ENCODE results near the gene TSPAN10.
A peak's percentile ranks its signal among the peaks of the same experiment; 100 is the strongest.
"Not testable (repeated sequence)": the region's sequence is repeated elsewhere in the genome, so short reads cannot be mapped to it uniquely, and the experiment has no call there.

TSPAN10 gene

DNA sequence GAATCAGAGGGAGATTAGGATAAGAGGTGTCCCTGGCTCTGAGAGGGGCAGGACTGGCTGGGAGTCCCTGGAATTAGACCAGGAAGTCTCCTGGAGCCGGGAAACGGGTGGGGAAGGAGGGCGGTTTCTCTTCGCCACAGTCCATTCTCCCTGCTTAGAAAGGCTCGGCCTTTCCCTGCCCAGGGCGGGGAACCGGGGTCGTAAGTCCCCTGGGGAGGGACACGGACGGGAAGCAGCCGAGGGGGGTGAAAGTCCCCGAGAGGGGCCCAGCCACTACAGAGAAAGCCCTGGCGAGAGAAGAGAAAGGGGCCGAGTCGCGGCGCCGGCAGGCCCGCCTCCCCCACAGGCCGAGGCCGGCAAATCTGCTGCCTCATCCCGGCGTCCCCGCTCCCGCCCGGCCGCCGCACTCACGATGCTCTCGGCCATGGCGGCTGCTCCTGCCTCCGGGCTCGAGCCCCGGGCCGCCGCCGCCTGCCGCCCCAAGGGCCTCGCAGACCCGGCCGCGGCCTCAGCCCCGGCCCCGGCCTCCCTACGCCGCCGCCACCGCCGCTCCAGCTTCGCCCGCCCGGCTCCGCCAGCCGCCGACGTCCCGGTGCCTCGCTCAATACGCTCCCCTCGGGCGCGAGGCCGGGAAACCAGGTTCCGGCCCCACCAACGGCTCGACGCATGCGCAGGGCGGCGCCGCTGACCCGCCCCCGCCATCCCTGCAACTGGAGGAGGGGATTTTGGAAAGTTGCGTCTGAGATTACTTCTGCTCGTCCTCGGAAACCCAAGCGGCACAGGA lies at the start of gene TSPAN10, which contains the start of gene NPLOC4:
Gene TSPAN10 (plus strand): TSS at position 692 of the 784 bp plus-strand sequence. CDS start 5,217 bp downstream, outside the sequence.
Gene NPLOC4 (minus strand): TSS at position 608 of the 784 bp plus-strand sequence. CDS start 182 bp downstream, at position 426.
- DNase-seq (ENCODE audit: low read depth), result peak; percentile 67

DNA sequence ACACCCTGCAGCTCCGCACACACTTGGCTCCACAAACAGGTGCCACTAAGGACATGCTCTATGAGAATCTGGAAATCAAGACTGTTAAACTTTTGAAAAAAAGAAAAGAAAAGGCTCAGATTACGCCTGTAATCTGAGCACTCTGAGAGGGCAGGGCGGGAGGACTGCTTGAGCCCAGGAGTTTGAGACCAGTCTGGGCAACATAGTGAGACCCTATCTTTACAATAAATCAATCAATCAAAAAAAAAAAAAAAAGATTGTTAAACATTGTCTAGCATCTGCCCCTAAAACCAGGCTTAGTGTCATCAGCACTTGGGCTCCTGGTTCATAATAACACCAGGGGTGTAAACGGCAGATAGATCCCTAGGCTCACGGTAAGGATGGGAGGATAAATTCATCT lies 47.4 kb upstream of the TSPAN10 start:
- DNase-seq (ENCODE audit: low read depth), result no peak

DNA sequence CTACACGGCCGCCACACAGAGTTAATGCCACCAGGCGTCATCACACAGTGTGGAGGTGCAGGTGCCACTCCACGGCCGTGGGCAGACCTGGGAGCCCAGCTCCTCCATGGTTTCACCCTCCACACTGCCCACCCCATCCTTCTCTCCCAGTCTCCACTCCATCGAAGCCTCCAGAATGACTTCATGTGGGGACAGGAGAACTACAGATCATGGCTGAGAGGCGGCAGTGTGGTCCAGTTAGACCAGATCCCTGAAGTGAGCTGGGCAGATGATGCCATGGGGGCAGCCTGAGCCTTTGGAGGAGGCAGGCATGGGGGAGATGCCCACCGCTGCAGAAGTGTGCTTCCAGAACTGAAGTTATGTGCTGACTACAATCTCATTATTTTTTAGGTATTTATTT lies 46.9 kb upstream of the TSPAN10 start:
- no peak for DNase-seq (ENCODE audit: low read depth)

DNA sequence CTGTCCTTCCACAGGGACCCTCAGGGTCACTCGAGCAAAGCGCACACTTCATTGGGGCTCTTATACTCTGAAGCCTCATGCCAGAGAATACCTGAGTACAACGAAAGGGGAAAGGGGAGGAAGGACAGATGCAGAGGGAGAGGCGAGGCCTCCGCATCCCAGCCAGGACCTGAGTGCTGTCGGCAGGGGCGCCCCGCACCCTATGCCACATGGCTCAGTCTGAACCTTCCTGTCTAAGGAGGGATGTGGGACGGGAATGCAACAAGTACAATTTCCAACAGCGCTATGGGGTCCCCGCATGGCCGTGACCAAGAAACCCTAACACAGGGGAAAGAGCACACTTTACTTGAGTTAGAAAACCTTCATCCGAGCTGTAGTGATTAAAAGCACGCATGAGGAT lies 45.0 kb upstream of the TSPAN10 start:
- no peak for DNase-seq (ENCODE audit: low read depth)

DNA sequence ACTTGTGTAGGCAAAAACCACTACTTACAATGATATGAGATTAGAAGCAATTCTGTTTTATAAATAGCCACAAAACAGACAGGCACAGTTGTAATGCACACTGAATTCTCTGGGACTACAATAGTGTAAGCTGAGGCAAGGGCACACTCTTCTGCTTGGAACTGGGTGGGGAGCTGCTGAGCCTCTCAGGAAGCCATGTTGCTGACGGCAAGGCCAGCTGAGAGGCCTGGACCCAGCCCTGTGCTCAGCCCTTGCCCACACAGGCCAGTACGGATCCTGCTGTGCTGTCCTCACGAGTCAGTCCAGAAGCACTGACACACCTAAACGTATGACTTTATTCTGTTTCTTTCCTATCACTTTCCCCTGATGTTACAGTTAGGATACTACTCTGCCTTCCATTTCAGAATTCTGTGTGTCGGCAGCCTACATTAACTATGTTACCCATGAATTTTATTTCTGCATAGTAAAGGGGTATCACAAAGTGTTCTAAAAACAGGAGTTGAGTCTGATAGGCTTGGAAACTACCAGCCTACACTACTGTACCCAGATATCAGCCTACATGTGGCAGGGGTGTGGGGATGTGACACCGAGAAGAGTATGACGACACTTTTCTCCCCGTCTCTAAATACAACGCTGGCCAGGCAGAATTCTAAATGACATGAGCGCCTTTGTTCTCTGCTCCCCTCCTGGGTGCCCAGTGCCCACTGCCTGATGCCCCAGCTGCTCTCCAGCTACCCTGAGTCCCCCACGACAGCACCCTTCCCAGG lies 43.7 kb upstream of the TSPAN10 start:
- DNase-seq (ENCODE audit: low read depth), result no peak

DNA sequence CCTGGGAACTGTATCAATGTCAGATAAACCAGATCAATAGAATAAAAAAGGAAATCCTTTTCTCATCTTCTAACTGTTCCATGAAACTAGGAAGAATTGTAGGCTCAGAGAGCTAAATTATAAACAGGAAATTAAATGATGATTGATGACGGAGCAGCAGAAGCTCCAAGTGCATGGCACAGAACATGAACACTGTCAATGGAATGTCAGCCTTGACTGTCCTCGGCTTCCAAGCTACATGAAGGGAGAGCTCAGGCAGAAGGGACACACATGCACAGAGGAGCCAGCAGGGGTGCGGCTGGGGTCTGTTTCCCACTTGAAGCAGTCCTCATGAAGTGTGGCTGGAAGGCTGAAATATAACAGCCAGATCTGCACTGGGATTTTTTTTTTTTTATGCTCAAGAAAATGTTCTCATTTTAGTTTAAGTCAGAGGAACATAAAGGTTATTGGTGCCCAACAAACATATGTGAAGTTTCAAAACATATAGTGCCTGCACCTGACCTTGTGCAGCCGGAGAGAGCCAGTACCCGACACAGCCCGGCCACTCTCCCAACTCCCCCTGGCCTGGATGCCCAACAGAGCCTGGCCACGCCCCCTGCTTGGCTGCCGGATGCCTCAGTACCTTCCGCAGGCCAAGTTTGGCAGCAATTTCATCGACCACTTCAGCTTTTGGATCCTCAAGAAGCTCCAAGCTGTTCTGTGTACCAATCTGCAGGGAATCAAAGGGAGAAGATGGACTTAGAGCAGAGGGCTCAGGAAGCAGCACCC lies 37.1 kb upstream of the TSPAN10 start:
- no peak for DNase-seq (ENCODE audit: low read depth)

DNA sequence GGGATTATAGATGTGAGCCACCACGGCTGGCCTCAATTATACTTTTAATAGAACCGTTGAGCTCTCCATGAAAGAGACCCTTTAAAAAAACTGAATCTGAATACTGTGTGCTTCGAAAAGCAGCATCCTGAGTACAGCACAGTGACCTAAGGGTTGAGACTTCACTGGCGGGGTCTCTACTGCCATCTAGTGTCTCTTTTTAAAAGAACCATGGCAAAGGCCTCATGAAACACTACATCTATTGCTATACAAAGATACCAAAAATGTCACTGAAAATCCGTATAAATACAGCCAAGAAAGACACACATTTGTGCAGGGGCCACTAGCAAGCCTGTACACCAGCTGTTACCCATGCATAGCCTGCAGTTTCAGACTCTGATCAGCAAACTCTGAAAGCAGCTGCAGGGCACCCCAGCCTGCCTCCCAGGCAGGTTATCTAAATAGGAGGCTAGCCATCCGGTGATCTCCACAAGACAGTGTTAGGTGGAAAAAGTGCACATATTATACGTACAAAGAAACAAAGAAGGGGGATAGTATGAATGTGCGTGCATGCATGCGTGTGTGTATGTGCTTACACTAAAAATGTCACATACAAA lies 35.4 kb upstream of the TSPAN10 start:
- peak; percentile 65 for DNase-seq (ENCODE audit: low read depth)

DNA sequence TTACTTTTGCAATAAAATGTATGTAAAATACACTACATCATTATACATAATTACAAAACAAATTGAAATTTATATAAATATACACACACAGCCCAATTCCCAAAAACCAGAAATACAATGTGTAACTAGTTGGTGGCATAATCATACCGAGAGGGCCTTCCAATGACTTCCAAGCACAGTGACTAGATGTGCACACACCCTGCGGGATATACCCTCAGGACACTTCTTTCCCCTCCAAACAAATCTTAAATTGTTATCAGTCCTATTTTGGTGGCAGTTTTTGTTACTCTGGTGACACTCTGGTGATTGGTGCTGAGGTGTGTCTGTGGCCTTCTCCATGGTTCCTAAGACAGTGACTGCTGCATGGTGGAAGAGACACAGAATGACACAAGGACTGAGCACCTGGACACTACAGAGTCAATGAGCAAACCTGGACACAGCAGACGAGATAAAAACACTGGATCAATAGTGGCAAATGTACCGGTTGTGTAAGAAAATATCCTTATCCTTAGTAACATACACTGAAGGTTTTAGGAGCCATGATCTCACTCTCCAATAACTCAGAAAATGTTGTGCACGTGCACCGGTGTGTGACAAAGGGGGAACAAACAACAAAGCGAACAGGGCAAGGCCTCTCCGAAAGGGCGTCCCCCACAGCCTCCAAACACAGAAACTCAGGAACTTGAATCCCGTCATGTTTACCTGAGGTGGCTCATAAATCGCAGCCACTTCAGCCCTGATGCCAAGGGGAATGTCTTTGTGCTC lies 33.0 kb upstream of the TSPAN10 start:
- no peak for DNase-seq (ENCODE audit: low read depth)

DNA sequence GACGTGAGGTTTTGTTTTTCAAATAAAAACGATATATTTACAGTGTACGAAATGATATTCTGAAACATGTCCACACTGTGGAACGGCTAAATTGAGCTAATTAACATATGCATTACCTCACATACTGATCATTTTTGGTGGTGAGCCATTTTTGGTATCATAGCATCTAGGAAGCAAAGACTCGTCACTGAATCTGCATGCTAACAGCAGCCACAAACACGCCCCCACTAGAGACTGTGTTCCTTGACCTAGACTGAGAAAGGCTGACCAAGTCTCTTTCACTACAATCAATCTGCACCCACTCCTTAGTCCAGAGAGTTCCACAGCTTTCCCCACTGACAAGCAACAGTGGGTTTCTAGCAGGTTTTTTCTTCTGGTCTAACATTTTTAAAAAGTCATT lies 29.6 kb upstream of the TSPAN10 start:
- no peak for DNase-seq (ENCODE audit: low read depth)

DNA sequence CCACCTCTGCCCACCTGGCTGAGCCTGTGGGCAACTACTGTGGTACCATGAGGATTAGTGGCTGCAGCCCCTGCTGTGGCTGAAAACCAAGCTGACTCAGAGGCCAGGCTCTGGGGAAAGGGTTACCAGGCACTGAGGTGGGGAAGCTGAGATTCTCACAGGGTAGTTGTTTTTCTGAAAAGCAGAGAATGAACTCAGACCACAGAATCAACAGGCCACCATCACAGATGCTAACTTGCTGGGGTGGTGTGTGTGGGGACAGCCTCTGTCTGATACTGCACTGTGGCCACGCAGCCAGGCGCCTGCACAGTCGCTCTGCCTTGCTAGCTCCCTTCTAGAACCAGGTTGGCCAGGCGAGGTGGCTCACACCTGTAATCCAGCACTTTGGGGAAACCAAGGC lies 28.9 kb upstream of the TSPAN10 start:
- DNase-seq (ENCODE audit: low read depth), result no peak

DNA sequence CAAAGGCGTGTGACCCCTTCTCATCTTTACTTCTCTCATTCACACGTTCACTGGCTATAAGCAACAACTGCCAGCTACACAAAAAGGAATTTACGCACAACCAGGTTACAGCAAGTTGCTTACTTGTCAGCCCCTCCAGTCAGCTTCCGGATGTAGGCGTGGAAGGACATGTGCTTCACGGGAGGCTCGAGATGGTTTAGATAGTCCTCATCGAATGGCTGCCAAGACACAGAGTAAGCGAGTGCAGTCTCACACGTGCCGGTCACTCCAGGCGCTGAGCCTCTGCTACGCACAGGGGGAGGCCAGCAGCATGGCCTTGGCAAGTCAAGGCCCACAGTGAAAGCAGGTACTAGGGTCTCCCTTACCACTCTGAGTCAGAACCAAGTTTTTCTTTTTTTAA lies 28.4 kb upstream of the TSPAN10 start:
- DNase-seq (ENCODE audit: low read depth), result no peak

DNA sequence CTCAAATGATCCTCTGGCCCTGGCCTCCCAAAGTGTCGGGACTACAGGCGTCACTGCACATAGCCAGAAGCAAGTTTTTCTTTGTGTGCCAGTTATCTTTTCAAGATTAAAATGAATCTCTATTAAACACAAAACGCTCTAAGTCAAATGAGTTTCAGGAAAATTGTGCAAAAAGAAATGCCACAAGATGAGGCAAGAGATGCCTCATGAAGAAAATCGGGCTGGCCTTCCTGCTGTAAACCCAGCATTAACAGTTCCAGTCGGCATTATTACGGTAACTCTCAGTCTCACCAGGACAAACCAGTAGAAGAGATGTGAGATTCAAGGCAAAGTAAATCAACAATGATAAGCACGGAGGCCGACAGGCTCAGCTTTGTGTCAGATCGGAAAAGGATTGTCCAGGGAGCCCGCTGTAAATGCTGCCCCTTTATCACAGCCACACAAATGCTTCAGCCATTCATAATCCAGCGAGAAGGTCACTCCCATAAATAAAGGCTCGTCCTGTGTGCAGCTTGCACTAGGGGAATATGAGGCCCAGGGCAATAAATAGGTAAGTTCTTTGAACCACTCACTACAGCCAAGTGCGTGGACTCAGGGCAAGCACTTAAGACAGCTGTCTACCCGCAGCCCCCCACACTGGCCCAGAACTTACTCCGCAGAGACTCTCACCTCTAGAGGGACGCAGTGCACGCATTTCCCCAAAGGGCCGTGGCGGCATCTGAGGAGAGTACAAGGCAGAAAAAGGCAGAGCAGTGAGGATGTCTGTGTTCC lies 27.3 kb upstream of the TSPAN10 start:
- no peak for DNase-seq (ENCODE audit: low read depth)

DNA sequence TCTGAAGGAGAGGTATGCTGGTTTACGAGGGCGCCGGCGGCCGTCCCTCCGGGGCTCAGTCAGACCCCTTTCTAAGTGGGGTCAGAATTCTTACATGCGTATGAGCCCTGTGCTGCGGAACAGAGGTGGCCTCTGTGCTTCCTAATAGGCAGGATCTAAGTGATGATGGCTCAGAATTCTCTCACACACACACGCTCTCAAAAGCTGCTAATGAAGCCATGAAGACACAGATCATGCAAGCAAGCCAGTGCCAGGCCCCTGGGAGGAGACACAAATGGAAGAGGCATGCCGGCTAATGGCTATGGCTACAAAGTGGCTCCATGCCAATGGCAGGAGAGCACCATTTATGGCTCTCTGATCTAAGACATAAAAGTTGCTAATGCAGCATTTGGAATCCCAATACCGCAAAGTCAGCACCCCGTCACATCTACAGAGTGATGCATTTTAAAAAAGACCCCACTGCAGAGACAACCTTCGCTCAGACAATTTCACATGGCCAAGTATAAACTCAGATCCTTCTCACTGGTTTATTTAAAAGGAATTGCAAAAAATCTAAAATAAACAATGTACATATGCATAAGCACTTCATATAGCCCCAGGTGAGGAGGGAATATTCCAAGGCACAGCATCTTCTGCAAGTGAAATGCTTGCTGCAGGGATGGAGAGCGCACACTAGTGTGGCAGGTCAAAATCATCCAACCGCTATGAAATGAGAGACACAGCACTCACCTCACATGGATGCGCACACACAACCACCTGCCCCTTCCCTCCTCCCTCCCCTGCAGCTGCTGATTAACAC lies 24.6 kb upstream of the TSPAN10 start:
- DNase-seq (ENCODE audit: low read depth), result no peak

DNA sequence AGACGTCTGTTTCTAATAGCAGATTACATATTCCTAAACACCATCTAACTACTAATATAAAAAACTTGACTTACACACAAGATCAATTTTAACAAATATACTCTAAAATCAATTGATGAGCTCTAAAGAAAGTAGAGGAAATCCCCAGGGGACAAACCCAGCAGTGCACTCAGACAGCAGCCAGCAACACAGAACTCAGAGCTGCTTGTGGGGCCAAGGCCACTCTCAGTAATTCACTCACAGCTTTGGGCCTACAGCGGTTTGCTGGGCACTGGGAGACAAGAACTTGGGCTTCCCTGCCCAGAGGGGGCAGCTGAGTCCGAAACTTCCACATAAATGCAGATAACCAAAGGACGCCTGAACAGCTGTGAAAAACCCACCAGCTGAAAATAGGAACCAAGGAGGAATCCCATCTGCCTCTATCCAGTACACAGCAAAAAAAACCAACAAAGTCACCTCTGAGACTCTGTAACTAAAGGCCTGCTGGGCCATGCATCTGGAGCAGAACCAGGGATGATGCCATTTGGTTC lies 21.5 kb upstream of the TSPAN10 start:
- no peak for DNase-seq (ENCODE audit: low read depth)

DNA sequence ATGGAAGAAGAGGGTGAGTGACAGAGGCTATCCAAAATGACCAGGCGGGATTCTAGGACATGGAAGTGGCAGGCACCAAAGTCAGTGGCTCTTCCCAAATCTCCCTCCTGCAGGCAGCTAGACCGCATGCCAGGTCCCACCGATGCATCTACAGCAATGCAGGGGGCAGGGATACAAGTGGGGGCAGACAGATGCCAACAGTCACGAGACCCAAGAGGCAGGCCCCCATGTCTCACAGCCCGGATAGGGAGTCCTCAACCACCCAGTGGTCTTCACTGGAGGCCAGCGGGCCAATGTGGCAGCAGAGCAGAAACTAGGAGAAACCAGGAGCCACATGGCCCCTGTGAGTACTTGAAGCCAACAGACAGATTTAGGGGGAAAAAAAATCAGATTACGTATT lies 20.1 kb upstream of the TSPAN10 start:
- DNase-seq (ENCODE audit: low read depth), result no peak

DNA sequence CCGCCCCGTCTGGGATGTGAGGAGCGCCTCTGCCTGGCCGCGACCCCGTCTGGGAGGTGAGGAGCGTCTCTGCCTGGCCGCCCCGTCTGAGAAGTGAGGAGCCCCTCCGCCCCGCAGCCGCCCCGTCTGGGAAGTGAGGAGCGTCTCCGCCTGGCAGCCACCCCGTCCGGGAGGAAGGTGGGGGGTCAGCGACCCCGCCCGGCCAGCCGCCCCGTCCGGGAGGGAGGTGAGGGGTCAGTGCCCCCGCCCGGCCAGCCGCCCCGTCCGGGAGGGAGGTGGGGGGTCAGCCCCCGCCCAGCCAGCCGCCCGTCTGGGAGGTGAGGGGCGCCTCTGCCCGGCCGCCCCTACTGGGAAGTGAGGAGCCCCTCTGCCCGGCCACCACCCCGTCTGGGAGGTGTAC lies 18.7 kb upstream of the TSPAN10 start:
- DNase-seq (ENCODE audit: low read depth), result not testable (repeated sequence)

DNA sequence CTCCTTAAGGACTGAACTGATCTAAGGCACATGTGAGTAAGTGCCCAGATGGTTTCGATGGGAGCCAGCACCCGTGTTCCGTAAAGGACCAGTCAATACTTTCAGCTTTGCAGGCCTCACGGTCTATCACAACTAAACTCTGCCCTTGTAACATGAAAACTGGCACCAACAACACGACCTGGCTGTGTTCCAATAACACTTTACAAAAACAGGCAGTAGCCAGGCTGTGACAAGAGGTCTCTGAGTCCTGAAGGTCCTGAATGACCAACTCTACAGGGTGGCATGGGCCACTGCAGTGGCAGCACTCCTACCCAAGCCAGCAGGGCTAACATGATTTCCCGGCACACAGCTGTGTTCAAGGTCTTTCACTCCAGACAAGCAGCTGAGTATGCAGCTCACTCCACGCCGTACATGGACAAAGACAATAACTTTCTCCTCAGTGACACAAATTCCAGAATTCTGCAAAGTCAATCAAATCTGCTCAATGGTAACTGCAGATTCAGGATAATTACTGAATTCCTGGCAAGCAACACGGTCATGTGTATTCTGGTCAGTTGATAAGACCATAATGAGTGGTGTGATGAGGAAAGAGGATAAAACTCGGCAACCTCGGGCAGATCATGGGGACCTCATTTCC lies 15.4 kb upstream of the TSPAN10 start:
- DNase-seq (ENCODE audit: low read depth), result no peak

DNA sequence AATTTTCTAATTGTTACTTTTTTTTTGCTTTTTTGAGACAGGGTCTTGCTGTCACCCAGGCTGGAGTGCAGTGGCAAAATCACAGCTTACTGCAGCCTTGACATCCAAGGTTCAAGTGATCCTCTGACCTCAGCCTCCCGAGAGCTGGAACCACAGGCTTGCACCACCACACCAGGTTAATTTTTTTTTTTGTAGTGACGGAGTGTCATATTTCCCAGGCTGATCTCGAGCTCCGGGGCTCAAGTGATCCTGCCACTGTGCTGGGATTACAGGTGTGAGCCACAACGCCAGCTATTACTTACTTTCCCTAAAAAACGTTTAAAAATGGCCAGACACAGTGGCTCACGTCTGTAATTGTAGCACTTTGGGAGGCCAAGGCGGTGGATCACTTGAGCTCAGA lies 6.7 kb upstream of the TSPAN10 start:
- no peak for DNase-seq (ENCODE audit: low read depth)

DNA sequence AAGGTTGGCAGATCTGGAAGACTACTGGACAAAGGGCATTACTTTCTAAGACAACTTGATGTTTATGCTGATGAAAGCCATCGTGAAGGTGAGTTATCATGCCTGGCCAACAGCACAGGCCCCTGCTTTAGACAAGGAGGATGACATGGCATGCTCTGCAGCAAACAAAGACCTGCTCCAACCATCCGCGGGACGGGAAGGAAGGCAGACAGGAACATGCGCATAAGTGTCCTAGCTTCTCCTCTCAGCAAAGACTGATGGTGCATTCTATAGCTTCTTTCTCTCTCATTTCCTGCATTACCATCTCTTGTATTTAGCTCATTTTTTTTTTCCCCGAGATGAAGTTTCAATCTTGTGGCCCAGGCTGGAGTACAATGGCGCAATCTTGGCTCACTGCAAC lies 5.5 kb upstream of the TSPAN10 start:
- no peak for DNase-seq (ENCODE audit: low read depth)

All from fibroblast of the conjunctiva (primary cell).